NCI-H1417 treated with DMSO at 0.1 percent for 48 hours (cell line): ENCODE data around the gene FAHD2A.
"Not testable (repeated sequence)": the region's sequence is repeated elsewhere in the genome, so short reads cannot be mapped to it uniquely, and the experiment has no call there.

Source experiments
- DNase-seq: peaks from one replicate; lab custom pipeline; 2025; lab: John Stamatoyannopoulos, UW

FAHD2A gene

GRCh38 chr2:95376311-95377215, 25.9 kb upstream of the FAHD2A start:
- DNase-seq, result no peak

DNA sequence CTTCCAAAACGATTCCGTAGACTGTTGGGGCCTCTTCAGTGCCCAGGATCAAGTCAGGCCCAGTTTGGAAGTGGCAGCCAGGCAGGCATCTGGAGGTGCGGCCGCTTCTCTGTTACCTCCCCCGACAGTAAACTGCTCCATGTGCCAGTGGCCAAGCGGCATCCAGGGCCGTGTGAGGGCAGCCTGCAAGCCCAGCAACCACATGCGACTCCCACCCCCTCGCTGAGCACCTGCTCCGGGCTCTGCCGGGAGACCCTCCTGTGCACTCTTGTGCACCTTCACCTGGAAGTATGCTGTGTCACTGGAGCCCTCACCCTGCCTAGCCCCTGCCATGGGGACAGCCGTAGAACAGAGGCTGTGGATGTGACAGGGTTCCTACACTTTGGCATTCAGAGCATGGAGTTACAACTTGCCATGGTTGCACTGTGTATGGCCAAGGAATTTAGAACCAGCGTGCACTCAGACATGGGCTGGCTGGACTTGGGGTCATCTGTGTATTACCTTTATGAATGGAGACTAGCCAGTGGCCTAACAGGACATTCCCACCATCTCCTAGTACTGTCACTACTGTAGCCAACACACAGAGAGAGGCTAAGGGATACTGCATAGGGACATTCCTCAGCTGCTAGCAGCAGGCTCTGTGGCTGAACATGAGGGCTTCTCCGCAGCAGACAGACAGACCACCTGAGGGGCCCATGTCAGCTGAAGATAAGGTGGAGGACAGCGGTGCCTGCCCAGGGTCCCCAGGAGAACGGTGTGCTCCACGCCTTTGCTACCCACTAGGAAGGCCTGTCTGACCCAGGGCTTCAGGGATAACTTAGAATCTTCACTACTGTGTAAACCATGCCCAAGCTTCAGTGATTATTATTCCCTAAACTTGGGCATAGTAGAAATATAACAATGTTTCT, 25.0 kb upstream of the FAHD2A start:
- DNase-seq, result no peak

DNA sequence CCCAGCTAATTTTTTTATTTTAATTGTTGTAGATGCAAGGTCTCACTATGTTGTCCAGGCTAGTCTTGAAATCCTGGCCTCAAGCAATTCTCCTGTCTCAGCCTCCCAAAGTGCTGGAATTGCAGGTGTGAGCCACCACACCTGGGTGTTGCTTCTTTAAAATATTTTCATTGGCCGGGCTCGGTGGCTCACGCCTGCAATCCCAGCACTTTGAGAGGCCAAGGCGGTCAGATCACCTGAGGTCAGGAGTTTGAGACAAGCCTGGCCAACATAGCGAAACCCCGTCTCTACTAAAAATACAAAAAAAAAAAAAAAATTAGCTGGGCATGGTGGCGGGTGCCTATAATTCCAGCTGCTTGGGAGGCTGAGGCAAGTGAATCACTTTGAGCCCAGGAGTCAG, 24.2 kb upstream of the FAHD2A start:
- DNase-seq, result not testable (repeated sequence)

GRCh38 chr2:95379371-95379831, 23.1 kb upstream of the FAHD2A start:
- no peak for DNase-seq

- DNase-seq, result no peak
Observed at GRCh38 chr2:95380280-95380679, 22.2 kb upstream of the FAHD2A start.

- no peak for DNase-seq
Observed at GRCh38 chr2:95380731-95381130, 21.8 kb upstream of the FAHD2A start.

DNA sequence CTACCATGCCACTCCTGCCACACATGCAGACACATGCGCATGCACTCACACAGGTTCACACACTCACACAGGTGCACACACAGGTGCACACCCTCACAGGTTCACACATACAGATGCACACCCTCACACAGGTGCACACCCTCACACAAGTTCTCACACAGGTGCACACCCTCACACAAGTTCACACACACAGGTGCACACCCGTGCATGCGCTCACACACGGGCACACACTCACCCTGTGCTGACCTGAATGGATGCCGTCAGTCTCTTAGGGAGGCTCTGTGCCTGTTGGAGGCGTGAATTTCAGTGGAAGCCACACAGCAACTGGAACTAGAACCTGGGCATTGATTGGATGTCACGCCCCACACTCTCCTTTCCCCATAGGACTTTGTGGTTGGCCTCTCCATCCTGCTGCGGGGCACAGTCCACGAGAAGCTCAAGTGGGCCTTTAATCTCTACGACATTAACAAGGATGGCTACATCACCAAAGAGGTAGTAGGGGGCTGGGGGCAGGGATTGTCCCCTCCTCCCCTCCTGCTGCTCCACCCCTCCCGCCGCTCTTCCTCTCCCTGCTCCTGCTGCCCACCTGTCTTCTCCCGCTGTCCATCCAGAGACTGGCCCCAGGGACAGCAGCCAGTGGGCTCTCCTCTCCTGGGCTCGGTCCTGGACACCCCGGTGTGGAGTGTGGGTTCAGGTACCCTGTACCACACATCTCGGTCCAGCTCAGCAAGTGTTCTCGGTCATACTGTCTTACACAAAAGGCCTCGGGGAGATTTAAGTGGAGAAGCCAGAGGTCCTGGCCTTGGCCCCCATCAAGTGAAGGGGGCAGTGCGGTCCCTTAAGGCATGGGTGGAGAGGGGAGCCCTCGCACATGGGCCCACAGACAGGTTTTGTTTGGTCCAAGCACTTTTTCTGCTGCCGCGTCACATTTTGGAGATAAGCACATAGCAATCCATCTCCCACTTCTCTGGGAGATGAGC, 21.0 kb upstream of the FAHD2A start:
- DNase-seq, result no peak

DNA sequence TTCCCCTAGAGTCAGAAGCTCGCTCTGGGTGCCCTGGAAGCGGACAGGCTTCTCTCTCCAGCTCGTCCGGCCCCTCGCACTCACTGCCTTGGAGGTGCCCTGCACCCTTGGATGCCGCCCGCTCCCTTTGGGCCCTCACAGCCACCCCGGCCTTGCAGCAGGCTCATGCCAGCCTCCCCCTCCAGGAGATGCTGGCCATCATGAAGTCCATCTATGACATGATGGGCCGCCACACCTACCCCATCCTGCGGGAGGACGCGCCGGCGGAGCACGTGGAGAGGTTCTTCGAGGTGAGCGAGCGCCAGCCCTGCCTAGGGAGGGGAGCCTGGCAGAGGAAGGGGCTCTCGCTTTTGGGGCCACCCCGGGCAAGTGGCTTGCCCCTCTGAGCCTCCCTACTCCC, 20.3 kb upstream of the FAHD2A start:
- no peak for DNase-seq

DNA sequence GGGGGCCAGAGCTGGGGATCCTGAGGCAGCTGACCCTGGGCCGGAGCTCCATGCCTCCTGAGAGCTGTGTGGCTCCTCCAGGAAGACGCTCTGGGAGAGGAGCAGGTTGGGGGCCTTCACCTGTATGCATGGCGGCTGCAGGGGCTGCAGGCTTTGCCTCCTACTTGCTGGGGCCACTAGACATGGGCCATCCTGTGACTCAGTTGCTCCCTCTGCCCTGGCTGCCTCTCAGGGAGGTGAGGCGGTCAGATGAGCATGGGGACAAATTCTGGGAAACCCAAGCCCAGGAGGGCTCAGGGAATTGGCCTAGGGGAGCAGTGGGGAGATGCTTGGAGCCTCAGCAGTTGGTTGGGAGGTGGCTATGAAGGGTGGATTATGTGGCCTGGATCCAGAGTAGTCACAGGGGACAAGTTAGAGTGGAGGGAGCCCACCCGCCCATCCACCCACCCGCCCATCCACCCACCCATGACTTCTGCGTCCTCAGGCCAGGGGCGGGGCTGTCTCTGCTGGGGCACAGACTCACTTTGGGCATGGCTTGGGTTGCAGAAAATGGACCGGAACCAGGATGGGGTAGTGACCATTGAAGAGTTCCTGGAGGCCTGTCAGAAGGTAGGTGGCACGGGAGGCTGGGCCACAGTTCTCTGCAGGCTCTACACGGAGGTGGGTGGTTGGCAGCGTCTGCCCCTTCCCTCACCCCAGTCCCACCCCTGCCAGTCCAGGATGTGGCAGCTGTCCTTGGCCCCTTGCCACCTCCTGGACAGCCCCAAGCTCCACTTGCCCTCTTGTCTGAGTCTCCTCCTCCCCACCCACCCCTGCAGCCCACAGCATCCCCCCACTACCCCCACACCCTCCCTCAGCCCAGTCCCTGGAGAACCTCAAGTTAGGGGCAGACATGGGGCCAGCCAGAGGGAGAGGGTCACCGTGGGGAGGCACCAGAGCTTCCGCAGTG, 19.5 kb upstream of the FAHD2A start:
- DNase-seq, result no peak

GRCh38 chr2:95383635-95384027, 18.9 kb upstream of the FAHD2A start:
- no peak for DNase-seq

- DNase-seq, result no peak
Observed at GRCh38 chr2:95384854-95385569, 17.5 kb upstream of the FAHD2A start.

DNA sequence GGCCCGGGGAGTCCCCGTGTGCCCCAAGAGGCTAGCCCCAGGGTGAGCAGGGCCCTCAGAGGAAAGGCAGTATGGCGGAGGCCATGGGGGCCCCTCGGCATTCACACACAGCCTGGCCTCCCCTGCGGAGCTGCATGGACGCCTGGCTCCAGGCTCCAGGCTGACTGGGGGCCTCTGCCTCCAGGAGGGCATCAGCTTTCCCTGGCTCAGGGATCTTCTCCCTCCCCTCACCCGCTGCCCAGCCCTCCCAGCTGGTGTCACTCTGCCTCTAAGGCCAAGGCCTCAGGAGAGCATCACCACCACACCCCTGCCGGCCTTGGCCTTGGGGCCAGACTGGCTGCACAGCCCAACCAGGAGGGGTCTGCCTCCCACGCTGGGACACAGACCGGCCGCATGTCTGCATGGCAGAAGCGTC, 16.9 kb upstream of the FAHD2A start:
- no peak for DNase-seq

DNA sequence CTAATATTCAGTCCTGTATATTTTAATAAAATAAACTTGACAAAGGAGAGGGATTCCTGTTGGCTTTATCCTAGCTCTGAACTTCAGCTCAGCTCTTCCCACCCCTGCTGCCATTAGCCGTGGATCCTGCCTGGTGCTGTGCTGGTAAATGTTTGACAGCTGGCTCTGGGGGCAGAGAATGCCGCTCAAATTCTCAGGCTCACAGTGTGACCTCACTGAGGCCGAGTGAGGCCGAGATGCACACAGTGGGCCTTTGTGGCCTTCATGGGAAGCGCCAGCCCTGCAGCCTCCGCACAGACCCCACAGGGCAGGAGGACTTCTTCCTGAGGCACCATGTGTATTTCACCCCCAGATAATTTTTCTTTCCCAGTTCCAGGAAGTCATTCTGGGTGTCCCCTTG, 16.5 kb upstream of the FAHD2A start:
- no peak for DNase-seq

DNA sequence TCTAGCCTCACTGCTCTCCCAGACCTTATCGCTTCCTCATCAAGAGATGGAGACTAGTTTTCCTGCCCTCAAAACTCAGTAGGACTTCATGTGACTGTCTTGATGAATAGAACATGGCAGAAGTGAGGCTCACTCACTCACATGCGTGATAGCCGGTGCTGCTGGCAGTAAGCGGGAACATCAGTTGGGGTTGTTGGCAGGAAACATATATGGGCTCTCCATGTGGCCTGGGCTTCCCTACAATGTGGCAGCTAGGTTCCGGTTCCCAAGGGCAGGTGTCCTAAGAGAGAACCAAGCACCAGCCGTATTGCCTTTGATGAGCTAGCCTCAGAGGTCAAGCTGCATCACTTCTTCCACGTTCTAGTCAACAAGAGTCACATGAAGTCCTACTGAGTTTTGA, 15.2 kb upstream of the FAHD2A start:
- no peak for DNase-seq

DNA sequence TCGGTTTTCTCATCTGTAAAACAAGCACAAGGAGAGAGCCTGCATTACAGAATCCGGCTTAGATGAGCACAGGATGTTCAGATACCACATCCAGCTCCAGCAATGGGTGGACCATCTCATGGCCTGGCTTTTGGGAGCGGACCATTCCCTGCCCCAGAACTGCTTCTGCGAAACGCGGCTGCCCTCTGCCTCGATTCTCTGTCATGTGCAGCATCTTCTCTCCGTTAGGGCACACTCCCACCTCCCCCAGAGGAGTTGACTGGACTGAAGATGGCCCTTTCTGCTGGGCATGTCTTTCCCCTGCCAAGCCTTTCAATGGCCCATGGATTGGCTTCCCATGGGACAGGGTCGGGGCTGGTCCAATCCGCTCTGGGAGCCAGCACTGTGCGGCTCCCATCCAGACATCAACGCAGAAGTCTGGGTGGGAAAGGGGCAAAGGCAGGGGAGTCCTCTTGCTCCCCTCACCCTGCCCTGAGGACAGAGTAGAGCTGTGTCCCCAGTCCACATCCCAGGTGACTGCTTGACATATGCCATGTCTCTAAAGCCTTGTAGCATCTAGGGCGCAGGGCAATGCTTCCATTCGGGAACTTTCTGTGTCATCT, 14.3 kb upstream of the FAHD2A start:
- DNase-seq, result no peak

DNA sequence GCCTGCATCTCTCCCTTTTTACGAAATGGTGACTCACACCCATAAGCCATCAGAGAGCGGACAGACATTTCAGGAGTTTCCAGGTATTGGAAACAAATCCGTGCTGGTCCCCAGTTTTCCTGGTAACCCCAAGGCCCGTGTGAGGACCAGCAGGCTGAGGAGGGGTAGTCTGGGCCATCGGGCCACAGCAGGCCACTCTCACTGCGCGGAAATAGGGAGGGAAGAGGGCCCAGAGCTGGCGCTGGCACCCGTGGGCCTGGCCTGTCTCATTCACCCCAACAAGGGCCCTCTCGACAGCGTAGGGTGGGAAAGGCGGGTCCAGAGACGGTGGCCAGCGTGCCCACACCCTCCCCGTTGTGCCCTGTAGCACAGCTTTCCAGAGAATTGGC, 13.7 kb upstream of the FAHD2A start:
- DNase-seq, result no peak

DNA sequence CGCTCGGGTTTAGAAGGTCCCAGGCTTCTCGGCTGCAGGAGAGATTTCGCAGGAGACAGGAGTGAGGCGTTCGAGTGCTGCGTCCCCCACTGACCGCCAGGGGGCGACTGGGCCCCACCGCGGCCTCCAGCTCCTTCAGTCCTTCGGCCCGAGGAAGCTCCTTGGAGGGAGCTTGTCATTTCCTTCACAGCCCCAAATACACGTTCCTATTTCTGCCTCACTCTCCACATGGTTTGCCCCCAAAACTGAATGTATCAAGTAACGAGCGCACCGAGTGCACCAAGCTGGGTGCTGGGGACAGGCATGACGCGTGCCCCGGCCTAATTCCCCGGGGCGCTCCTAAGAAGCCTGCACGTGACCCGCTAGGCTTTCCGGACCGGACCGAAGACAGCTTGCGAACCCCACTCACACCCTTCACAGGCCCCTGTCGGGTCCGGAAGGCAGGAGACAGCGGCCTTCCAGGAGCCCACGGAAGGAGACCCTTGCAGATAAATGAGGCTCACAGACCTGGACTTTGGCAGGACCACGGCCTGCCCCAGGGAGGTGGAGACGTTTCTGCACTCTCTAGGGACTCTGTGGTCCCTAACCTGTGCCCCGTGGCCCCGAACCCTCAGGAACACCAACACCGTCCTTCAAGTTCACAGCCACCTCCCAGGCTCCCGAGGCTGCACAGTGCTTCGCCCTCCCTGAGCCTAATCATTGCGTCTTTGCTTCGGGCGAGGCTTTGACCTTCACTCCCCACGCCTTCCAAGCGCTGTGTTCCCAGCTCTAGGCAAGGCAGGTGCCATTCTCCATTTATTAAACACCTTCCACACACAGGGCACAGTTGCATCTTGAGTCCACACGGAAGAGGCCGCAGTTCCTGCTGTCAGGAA, 13.0 kb upstream of the FAHD2A start:
- DNase-seq, result no peak

DNA sequence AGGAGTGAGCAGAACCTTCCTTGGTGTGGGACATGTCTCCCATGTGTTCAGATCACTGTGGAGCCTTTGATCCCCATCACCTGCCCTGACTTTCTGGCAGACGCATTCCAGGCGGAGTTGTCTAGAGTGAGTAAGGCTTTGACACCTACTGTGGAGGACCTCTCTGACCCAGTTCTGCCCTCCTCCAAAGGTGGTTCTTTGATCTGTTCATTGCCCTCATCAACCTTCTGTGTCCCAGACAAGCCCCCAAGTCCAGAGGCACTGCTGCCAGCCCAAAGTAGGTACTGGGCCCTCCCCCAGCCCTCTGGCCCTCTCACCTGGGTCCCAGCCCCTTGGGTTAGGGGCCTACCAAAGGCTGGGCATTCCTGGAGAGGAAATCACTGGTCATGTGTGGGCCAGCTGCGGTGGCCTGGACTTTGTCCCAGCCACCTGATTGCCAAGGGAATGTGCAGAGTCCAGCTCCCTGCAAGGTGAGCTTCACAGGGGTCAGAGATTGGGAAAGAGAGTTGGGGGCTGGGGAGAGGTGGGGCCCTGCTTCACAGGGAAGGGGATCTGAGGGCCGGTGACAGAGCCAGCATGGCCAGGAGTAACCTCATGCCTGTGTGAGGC, 12.1 kb upstream of the FAHD2A start:
- DNase-seq, result no peak
